ENCODE measurements around the gene TBCK. TPM values are rescaled to one million over a fixed set of nuclear protein-coding genes. Genes with fewer than 3 reads are reported as not detected.

TBCK gene
- total and polyA plus RNA-seq, 2 of the 8 experiments (the other 6 are each of a cell fraction or from before 2014, with no cell fraction given) = 10.2 to 18.7 TPM

GRCh38 chr4:106002994-106003393 is 313.0 kb downstream of the TBCK start (continued):
- TF ChIP-seq EP300 (IDR thresholded peaks at IDR 0.05; ENCODE audit: borderline replicate concordance in 1 of 2, low read depth in 2 of 2, low read length in 2 of 2) (no peak), CEBPB (IDR thresholded peaks at IDR 0.05; ENCODE audit: low read depth, low read length) (no peak), BCL11A (IDR thresholded peaks at IDR 0.05; ENCODE audit: low read depth in 2 of 2, low read length in 2 of 2) (no peak), ATF3 (IDR thresholded peaks at IDR 0.05; ENCODE audit: insufficient read depth, low read depth, low read length) (no peak)
